Measurements from ENCODE around the gene LRRC59. TPM values are rescaled to one million over a fixed set of nuclear protein-coding genes. Genes with fewer than 3 reads are reported as not detected.

LRRC59 gene
- total RNA-seq, 4 donors from 2014 or later: 41.1 to 68.1 (median 62.1) TPM

DNA sequence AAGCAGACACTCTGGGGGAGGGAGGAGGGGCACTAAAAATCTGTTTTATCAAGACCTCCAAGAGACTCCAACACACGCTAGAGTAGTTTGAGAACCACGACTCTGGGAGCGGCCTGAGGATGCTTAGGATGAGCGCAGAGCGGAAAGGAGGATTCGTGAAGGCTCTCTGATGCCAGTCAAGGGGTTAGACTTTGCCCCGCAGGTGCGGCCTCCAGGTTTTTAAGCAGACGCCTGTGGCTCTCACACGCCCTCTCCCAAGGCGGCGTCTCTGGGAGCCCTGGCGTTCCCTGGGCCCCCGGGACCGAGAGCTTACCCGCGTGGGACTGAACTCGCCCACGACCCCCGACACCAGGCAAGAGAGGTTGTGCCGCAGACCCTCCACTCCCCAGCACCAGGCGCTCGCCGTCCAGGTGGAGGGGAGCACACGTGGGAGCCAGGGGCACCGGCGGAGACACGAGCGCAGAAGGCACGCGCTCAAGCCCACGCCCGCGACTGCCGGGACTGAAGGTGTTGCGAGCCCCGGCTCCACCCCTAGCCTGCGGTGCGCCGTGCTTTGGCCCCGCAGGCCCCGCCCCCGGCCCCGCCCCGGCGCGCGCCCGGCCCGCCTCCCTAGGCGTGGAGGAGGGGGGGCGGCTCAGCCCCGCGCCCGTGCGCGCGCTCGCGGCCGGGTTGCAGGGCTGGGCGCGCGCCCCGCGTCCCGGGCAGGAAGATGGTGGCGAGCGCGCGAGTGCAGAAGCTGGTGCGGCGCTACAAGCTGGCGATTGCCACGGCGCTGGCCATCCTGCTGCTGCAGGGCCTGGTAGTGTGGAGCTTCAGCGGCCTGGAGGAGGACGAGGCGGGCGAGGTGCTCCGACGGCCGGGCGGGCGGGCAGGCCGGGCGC lies 51.7 kb downstream of the LRRC59 start, which contains the start of gene XYLT2:
Gene XYLT2, plus strand, starts transcription at position 695 of the 881 bp plus-strand sequence. Its CDS starts 15 bp downstream, at position 710.
- no peaks in the 10 kb centered on the region for H3K36me3 ChIP-seq
- no peaks in the 10 kb centered on the region for H3K9me3 ChIP-seq
- peak within 1 kb of the TSS; percentile 69 to 79 (median 73) for H3K27ac ChIP-seq (replicated peaks in 1 of 4)
- H3K27me3 ChIP-seq: no peaks in the 10 kb centered on the region
- H3K4me1 ChIP-seq: peaks cover 25 to 37% (median 37%) of the 10 kb centered on the region in 4 donors
- no peak for DNase-seq (ENCODE audit: extremely low spot score)
- TF ChIP-seq POLR2A (IDR thresholded peaks at IDR 0.05; ENCODE audit: low read depth) (no peak), POLR2AphosphoS5 (IDR thresholded peaks at IDR 0.05) (peak; percentile 48 to 75), EP300 (IDR thresholded peaks at IDR 0.05) (no peak)
- TF ChIP-seq, protein P1, sequence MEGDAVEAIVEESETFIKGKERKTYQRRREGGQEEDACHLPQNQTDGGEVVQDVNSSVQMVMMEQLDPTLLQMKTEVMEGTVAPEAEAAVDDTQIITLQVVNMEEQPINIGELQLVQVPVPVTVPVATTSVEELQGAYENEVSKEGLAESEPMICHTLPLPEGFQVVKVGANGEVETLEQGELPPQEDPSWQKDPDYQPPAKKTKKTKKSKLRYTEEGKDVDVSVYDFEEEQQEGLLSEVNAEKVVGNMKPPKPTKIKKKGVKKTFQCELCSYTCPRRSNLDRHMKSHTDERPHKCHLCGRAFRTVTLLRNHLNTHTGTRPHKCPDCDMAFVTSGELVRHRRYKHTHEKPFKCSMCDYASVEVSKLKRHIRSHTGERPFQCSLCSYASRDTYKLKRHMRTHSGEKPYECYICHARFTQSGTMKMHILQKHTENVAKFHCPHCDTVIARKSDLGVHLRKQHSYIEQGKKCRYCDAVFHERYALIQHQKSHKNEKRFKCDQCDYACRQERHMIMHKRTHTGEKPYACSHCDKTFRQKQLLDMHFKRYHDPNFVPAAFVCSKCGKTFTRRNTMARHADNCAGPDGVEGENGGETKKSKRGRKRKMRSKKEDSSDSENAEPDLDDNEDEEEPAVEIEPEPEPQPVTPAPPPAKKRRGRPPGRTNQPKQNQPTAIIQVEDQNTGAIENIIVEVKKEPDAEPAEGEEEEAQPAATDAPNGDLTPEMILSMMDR (IDR thresholded peaks at IDR 0.05): no peak
- intact Hi-C loops (cut with DNase I): no loop called here
- H3K4me3 ChIP-seq: peak within 1 kb of the TSS; percentile 78 to 99 (median 82)
- 0% methylated on average over 5 of the region's 87 CpGs for WGBS

DNA sequence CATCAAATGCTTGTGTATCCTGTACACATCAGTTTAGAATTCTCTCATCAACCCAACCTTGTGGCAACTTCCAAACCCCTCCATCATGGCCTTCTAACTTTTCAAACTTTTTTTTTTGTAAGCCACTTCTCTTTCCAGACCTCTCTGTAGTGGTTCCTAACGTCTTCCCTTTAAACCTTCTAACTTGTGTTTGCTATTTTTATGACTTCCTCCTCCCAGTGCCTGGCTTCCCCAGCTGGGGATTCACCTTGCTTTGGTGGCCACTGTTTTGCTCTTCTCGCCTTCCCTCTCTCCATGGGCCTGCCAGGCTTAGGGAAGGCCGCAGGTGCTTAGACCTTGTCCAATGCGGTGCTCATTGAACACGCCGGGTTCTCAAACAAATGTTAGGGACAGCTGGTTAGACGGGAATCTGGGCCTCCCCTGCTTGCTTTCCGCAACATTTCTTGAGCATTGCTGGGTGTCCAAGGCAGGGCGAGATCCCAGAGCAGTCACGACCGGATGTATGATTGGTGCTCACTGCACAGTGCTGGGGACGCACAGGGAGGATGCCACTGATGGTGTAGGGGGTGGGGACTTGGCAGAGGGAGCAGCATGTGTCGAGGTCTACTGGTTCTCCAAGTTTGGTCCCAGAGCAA lies 52.5 kb downstream of the LRRC59 start:
- no peak for DNase-seq (ENCODE audit: extremely low spot score)
- Histone ChIP-seq H3K4me3 (peak overlapping the region in 1 of 4 donors; percentile 78), H3K36me3 (no peaks in the 10 kb centered on the region), H3K27me3 (no peaks in the 10 kb centered on the region), H3K9me3 (no peaks in the 10 kb centered on the region), H3K27ac (replicated peaks in 1 of 4) (peak overlapping the region in 1 of 4 donors; percentile 72), H3K4me1 (peaks cover 25 to 37% (median 37%) of the 10 kb centered on the region in 4 donors)
- WGBS: 72% methylated on average over 9 of the region's 13 CpGs
- intact Hi-C loops (cut with DNase I): no loop called here
- no peak for TF ChIP-seq POLR2AphosphoS5 (IDR thresholded peaks at IDR 0.05)
- TF ChIP-seq, protein P1 (IDR thresholded peaks at IDR 0.05): no peak
- TF ChIP-seq EP300 (IDR thresholded peaks at IDR 0.05): no peak
- no peak for TF ChIP-seq POLR2A (IDR thresholded peaks at IDR 0.05; ENCODE audit: low read depth)

DNA sequence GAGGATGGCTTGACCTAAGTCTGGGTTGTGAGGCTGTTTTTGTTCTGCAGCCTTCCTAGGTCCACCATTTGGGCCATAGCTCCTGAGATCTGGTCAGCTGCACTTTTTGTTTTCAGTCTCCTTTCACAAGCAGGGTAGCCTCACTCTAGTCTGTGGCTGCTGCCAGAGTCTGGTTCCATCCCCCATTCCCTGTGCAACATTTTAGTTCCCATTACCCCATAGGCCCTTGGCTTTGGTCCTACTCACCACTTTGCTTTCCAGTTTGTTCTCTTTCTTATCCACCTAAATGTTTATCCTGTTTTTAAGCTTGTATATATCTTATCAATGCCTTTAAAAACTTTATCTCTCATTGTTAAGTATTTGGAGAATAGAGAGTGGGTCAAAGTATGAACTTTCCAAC lies 57.9 kb downstream of the LRRC59 start:
- Histone ChIP-seq H3K27ac (replicated peaks in 1 of 4) (no peak overlapping the region), H3K27me3 (no peaks in the 10 kb centered on the region), H3K36me3 (no peaks in the 10 kb centered on the region), H3K4me1 (no peaks in the 10 kb centered on the region), H3K4me3 (no peak overlapping the region), H3K9me3 (peaks cover 0 to 8% (median 0%) of the 10 kb centered on the region in 4 donors)
- TF ChIP-seq, protein P1 (IDR thresholded peaks at IDR 0.05): no peak
- no peak for TF ChIP-seq POLR2A (IDR thresholded peaks at IDR 0.05; ENCODE audit: low read depth)
- no peak for TF ChIP-seq POLR2AphosphoS5 (IDR thresholded peaks at IDR 0.05)
- no peak for TF ChIP-seq EP300 (IDR thresholded peaks at IDR 0.05)
- intact Hi-C loops (cut with DNase I): no loop called here
- DNase-seq (ENCODE audit: extremely low spot score): no peak

DNA sequence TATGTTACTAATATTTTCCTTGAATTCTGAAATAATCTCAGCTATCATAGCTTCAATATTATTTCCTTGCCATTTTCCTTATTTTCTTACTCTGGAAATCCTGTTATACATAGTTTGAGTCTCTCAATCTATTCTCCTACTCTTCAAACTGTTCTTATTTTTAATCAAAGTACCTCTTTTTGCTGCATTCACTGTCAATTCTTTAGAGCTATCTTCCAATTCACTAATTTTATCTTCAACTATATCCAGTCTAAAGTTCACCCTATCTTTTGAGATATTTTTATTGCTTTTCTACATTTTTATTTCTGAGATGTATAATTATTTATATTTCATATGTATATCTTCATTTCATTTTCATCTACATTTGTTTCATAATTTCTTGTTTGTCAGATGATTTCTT lies 58.7 kb downstream of the LRRC59 start:
- DNase-seq (ENCODE audit: extremely low spot score): no peak
- H3K4me3 ChIP-seq: no peak overlapping the region
- TF ChIP-seq EP300 (IDR thresholded peaks at IDR 0.05) (no peak), POLR2A (IDR thresholded peaks at IDR 0.05; ENCODE audit: low read depth) (no peak), POLR2AphosphoS5 (IDR thresholded peaks at IDR 0.05) (no peak)
- TF ChIP-seq, protein P1 (IDR thresholded peaks at IDR 0.05): no peak
- H3K4me1 ChIP-seq: no peaks in the 10 kb centered on the region
- intact Hi-C loops (cut with DNase I): no loop called here
- H3K27ac ChIP-seq (replicated peaks in 1 of 4): no peak overlapping the region
- H3K27me3 ChIP-seq: no peaks in the 10 kb centered on the region
- peaks cover 0 to 8% (median 0%) of the 10 kb centered on the region in 4 donors for H3K9me3 ChIP-seq
- no peaks in the 10 kb centered on the region for H3K36me3 ChIP-seq
